ENCODE data around the gene REST.

GRCh38 chr4:56961107-56961500 lies 53.4 kb downstream of the REST start:
- TF ChIP-seq CTCF (IDR thresholded peaks at IDR 0.05) (no peak), POLR2AphosphoS5 (IDR thresholded peaks at IDR 0.05; ENCODE audit: low read depth, low read length) (no peak), SIN3A (IDR thresholded peaks at IDR 0.05; ENCODE audit: borderline replicate concordance, insufficient read depth, low read depth, low read length) (no peak), REST (IDR thresholded peaks at IDR 0.05; ENCODE audit: insufficient read depth in 1 of 2, low read depth in 2 of 2, low read length in 1 of 2) (no peak), TCF7L2 (IDR thresholded peaks at IDR 0.05; ENCODE audit: low read depth, low read length) (no peak)

All from Panc1 (cell line).